Activated T-cell treated with anti-CD3 and anti-CD28 coated beads for 48 hours (primary cell): Measurements from ENCODE around the gene LONP1.
"Not testable (repeated sequence)": the region's sequence is repeated elsewhere in the genome, so short reads cannot be mapped to it uniquely, and the experiment has no call there.

ENCODE experiments used
- DNase-seq: peaks from one replicate; pipeline ENCODE4 v3.0.0-alpha.2; 2020; ENCODE audit warnings: low read depth

The LONP1 gene

GRCh38 chr19:5713228-5713627 lies 6.7 kb downstream of the LONP1 start:
- no peak for DNase-seq

GRCh38 chr19:5711713-5712161 lies 8.2 kb downstream of the LONP1 start:
- DNase-seq: no peak

- no peak for DNase-seq
These were observed 8.9 kb downstream of the LONP1 start for GRCh38 chr19:5711025-5711424.

- DNase-seq: no peak
These were observed 12.1 kb downstream of the LONP1 start for GRCh38 chr19:5707576-5708575.

- DNase-seq: no peak
These were observed 12.9 kb downstream of the LONP1 start for GRCh38 chr19:5706876-5707573.

- no peak for DNase-seq
These were observed 14.4 kb downstream of the LONP1 start for GRCh38 chr19:5705552-5705951.

GRCh38 chr19:5703819-5704818 lies 15.8 kb downstream of the LONP1 start:
- DNase-seq: no peak

- not testable (repeated sequence) for DNase-seq
These were observed 17.9 kb downstream of the LONP1 start for GRCh38 chr19:5702053-5702410.

GRCh38 chr19:5700455-5701092 lies 19.4 kb downstream of the LONP1 start:
- DNase-seq: no peak

GRCh38 chr19:5698635-5699422 lies 21.1 kb downstream of the LONP1 start:
- DNase-seq: no peak

GRCh38 chr19:5697890-5698634 lies 21.9 kb downstream of the LONP1 start:
- DNase-seq: no peak

- no peak for DNase-seq
These were observed 22.7 kb downstream of the LONP1 start for GRCh38 chr19:5697022-5697889.

GRCh38 chr19:5696196-5697021 lies 23.5 kb downstream of the LONP1 start:
- DNase-seq: no peak

- DNase-seq: no peak
These were observed 24.2 kb downstream of the LONP1 start for GRCh38 chr19:5695649-5696195.

- DNase-seq: no peak
These were observed 24.8 kb downstream of the LONP1 start for GRCh38 chr19:5694956-5695648.

- no peak for DNase-seq
These were observed 25.6 kb downstream of the LONP1 start for GRCh38 chr19:5694167-5694955.
